ENCODE measurements around the gene KRTAP5-4.

DNA sequence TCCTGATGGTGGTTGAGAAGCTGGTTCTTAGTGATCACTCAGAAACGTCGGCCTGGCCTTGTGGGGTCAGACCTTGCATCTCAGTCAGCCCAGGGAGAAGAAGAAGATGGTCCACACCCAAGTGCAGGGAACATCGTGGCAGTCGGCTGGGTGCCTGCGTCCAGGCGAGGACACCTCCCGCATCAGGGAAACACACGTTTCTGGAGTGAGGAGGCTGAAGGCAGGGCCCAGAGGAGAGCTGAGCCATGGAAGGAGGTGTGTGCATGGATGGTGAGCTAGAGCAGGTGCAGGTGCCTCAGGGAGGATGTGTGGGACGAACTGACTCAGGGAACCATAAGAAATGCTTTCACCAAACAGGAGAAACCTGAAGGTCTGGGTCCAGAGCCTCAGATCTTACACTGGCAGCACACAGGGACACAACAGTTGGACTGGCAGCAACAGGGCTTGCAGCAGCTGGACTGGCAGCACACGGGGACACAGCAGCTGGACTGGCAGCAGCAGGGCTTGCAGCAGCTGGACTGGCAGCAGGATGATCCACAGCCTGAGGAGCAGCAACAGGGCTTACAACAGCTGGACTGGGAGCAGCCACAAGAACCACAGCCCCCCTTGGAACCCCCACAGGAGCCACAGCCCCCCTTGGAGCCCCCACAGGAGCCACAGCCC is 24.5 kb downstream of the KRTAP5-4 start:
- TF ChIP-seq, protein P1, sequence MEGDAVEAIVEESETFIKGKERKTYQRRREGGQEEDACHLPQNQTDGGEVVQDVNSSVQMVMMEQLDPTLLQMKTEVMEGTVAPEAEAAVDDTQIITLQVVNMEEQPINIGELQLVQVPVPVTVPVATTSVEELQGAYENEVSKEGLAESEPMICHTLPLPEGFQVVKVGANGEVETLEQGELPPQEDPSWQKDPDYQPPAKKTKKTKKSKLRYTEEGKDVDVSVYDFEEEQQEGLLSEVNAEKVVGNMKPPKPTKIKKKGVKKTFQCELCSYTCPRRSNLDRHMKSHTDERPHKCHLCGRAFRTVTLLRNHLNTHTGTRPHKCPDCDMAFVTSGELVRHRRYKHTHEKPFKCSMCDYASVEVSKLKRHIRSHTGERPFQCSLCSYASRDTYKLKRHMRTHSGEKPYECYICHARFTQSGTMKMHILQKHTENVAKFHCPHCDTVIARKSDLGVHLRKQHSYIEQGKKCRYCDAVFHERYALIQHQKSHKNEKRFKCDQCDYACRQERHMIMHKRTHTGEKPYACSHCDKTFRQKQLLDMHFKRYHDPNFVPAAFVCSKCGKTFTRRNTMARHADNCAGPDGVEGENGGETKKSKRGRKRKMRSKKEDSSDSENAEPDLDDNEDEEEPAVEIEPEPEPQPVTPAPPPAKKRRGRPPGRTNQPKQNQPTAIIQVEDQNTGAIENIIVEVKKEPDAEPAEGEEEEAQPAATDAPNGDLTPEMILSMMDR (conservative IDR thresholded peaks at IDR 0.05; ENCODE audit: low read depth, low read length) = no peak
- no peak for TF ChIP-seq EZH2 (IDR thresholded peaks at IDR 0.05; ENCODE audit: borderline replicate concordance, low read depth, low read length, poor library complexity, severe bottlenecking)

Measured in A673 (cell line).